Measurements from ENCODE around the gene BCAS3.
"Not testable (repeated sequence)": the region's sequence is repeated elsewhere in the genome, so short reads cannot be mapped to it uniquely, and the experiment has no call there.

Gene BCAS3

GRCh38 chr17:60745544-60745943 lies 67.9 kb downstream of the BCAS3 start:
- DNase-seq (ENCODE audit: low read depth in 2 of 2) = no peak

DNA sequence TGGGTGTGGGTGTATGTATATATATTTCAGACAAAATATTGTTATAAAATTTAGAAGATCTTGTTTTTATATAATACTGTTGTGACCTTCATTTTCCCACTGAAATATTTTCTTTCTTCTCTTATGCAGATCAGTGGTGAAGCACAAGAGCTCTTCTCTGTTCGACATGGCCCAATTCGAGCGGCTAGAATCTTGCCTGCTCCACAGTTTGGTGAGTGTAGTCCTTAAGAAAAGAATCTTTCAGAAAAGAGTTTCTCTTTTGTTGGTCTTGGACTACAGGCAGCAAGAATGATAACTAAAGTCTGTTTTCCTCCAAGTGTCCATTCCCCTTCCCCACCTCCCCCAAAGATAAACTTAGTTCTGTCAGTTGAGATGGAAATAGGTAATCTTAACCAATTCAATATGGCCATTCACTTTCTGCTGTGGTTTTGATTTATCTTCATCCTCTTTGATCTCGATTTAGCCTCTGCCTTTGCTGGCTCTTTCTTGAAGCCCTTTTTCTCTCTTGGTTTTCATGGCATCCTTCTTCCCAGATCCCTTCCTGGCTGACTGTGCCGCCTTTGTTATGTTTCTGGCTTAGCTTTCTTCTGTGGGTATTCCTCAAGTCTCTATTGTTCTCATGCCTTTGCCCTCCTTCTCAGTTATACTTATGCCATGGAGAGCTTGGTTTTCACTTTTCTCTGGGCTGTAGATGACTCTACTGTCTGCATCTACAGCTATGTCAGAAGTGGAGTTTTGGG lies 69.6 kb downstream of the BCAS3 start:
- no peak for DNase-seq (ENCODE audit: low read depth in 2 of 2)

- no peak for DNase-seq (ENCODE audit: low read depth in 2 of 2)
These were observed 70.6 kb downstream of the BCAS3 start for GRCh38 chr17:60748204-60748603.

DNA sequence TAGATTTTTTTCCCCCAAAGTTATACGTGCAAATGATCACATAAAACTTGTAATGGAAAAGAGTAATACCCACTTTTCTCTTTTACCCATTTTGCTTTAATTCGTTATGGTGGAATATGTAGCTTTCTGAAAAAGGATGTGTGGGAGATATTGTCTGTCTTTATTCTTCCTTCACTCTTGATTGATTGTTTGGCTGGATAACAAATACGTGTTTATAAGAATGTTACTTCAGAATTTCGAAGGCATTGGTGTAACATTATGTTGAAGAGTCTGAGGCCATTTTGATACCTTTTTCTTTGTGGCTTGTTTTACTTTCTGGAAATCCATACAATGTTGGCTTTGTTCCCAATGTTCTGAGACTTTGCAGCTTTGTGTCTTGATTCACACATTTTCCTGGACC lies 71.4 kb downstream of the BCAS3 start:
- no peak for DNase-seq (ENCODE audit: low read depth in 2 of 2)

GRCh38 chr17:60749708-60750107 lies 72.1 kb downstream of the BCAS3 start:
- DNase-seq (ENCODE audit: low read depth in 2 of 2) = no peak

DNA sequence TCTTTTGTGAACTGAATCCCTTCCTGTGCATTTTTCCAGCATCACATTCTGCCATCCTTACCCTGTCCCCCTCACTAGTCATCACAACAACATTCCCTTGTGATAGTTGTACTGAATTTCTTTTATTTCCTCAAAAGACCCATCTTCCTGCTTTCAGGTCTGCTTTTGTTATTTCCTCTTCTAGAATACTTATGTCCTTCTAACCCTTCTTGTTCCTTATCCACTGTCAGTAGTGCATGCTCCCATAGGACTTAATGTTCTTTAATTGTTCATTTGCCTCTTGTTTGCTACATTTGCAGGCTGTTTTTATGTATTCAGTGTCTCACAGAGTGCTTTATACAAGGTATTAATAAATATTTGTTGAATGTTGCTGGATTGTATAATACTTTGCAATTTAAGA lies 73.0 kb downstream of the BCAS3 start:
- DNase-seq (ENCODE audit: low read depth in 2 of 2) = no peak

DNA sequence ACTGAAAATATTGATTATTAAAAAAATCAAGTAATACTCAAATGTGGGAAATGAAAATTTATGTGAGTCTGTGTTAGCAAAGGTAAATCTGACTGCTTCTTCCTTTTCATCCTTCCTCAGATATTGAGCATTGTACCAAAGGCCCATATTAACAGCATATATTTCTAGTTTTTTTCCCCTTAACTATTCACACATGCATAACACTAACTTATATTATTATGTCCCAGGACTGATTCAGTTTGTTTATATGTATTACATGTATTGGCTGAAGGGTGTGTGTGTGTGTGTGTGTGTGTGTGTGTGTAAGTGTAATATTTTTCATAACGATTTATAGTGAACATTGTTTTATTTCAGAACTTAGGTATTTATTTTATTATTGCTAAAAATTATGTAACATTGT lies 74.2 kb downstream of the BCAS3 start:
- no peak for DNase-seq (ENCODE audit: low read depth in 2 of 2)

GRCh38 chr17:60752873-60753577 lies 75.4 kb downstream of the BCAS3 start:
- no peak for DNase-seq (ENCODE audit: low read depth in 2 of 2)

- DNase-seq (ENCODE audit: low read depth in 2 of 2) = no peak
These were observed 76.5 kb downstream of the BCAS3 start for GRCh38 chr17:60754057-60754604.

DNA sequence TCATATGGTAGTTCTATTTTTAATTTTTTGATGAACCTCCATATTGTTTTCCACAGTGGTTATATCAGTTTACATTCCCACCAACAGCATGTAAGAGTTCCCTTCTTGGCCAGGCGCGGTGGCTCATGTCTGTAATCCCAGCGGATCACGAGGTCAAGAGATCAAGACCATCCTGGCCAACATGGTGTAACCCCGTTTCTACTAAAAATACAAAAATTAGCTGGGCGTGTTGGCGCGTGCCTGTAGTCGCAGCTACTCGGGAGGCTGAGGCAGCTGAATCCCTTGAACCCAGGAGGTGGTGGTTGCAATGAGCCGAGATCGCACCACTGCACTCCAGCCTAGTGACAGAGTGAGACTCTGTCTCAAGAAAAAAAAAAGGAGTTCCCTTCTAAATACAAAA lies 79.1 kb downstream of the BCAS3 start:
- DNase-seq (ENCODE audit: low read depth in 2 of 2) = not testable (repeated sequence)

DNA sequence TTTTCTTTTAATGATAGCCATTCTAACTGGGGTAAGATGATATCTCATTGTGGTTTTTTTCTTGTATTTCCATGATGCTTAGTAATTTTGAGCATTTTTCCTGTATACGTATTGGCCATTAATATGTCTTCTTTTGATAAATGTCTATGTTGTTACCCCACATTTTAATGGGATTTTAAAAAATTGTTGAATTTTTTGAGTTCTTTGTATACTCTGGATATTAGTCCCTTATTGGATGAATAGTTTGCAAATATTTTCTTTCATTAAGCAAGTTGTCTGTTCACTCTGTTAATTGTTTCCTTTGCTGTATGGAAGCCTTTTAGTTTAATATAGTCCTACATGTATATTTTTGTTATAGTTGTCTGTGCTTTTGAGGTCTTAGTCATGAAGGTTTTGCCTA lies 79.8 kb downstream of the BCAS3 start:
- no peak for DNase-seq (ENCODE audit: low read depth in 2 of 2)

GRCh38 chr17:60759756-60760155 lies 82.1 kb downstream of the BCAS3 start:
- DNase-seq (ENCODE audit: low read depth in 2 of 2) = no peak

DNA sequence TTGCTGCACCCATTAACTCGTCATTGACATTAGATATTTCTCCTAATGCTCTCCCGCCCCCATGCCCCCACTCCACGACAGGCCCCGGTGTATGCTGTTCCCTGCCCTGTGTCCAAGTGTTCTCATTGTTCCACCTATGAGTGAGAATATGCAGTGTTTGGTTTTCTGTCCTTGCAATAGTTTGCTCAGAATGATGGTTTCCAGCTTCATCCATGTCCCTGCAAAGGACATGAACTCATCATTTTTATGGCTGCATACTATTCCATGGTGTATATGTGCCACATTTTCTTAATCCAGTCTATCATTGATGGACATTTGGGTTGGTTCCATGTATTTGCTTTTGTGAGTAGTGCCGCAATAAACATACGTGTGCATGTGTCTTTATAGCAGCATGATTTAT lies 83.7 kb downstream of the BCAS3 start:
- DNase-seq (ENCODE audit: low read depth in 2 of 2) = not testable (repeated sequence)

DNA sequence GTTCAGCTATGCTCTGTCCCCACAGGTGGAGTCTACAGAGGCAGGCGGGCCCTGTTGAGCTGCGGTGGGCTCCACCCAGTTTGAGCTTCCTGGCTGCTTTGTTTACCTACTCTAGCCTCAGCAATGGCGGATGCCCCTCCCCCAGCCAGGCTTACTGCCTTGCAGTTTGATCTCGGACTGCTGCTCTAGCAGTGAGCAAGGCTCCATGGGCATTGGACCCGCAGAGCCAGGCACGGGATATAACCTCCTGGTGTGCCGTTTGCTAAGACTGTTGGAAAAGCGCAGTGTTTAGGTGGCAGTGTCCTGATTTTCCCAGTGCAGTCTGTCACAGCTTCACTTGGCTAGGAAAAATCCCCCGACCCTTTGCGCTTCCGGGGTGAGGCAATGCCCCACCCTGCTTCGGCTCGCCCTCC lies 89.1 kb downstream of the BCAS3 start:
- DNase-seq (ENCODE audit: low read depth in 2 of 2) = no peak

GRCh38 chr17:60767744-60768308 lies 90.2 kb downstream of the BCAS3 start:
- no peak for DNase-seq (ENCODE audit: low read depth in 2 of 2)

GRCh38 chr17:60769327-60769726 lies 91.7 kb downstream of the BCAS3 start:
- no peak for DNase-seq (ENCODE audit: low read depth in 2 of 2)

- no peak for DNase-seq (ENCODE audit: low read depth in 2 of 2)
These were observed 93.3 kb downstream of the BCAS3 start for GRCh38 chr17:60770946-60771422.

DNA sequence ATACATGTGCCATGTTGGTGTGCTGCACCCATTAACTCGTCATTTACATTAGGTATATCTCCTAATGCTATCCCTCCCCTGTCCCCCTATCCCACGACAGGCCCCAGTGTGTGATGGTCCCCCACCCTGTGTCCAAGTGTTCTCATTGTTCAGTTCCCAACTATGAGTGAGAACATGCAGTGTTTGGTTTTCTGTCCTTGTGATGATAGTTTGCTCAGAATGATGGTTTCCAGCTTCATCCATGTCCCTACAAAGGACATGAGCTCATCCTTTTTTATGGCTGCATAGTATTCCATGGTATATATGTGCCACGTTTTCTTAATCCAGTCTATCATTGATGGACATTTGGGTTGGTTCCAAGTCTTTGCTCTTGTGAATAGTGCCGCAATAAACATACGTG lies 94.0 kb downstream of the BCAS3 start:
- DNase-seq (ENCODE audit: low read depth in 2 of 2) = not testable (repeated sequence)

DNA sequence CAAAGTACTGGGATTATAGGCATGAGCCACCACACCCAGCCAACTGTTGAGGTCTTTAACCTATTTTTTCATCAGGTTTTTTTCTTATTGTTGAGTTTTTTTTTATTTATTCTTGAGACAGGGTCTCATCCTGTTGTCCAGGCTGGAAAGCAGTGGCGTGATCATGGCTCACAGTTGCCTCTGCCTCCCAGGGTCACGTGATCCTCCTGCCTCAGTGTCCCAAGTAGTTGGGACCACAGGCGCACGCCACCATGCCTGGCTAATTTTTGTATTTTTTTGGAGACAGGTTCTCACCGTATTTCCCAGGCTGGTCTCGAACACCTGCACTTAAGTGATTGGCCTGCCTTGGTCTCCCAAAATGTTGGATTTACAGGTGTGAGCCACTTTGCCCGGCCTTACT lies 95.9 kb downstream of the BCAS3 start:
- no peak for DNase-seq (ENCODE audit: low read depth in 2 of 2)

DNA sequence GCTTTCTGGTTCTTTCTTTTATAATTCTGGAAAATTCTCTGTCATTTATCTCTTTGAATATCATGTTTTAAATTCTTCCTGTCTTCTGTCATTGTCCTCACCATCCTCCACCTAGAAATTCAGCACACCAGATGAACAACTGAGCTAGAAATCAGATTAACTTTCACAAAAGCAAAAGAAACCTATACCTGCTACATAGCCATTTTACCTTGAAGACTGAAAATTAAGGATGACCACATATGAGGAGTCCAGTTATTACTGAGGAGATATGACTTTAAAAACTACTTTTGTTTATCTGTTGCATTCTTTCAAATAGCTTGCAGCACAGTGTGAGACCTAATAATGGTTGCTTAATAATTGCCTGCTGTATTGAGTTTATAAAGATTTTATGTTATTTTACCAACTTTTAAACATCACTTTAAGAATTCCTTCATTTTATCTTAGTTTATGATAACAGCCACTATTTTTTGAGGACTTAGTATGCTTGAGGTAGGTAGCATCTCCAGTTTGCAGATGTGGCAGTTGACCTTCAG lies 104.3 kb downstream of the BCAS3 start:
- no peak for DNase-seq (ENCODE audit: low read depth in 2 of 2)

GRCh38 chr17:60782742-60783141 lies 105.1 kb downstream of the BCAS3 start:
- DNase-seq (ENCODE audit: low read depth in 2 of 2) = no peak

DNA sequence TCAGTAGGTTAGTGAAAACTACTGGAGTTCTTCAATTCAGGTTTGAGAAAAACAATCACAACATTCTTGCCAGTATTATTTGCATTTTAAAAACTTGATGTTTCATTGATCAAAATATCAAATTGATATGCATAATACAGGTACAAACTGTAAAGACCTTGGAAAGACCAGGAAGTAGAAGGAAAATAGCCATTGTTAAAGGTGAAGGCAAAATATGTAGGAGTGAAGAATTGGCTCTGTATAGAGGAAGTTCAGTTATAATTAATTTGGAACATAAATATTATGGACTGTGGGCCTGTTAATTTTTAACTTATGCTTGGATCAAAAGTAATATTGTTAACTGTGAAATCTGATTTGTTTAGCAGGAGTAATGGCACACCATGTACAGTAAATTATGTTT lies 112.6 kb downstream of the BCAS3 start:
- DNase-seq (ENCODE audit: low read depth in 2 of 2) = no peak
